ENCODE data around the gene OLFML2B.

GRCh38 chr1:162021124-162021523 is 2.5 kb downstream of the OLFML2B start:
- TF ChIP-seq CTCF (conservative IDR thresholded peaks at IDR 0.05 in 1 of 2, IDR thresholded peaks at IDR 0.05 in 1 of 2; ENCODE audit: low read depth in 1 of 2, low read length in 2 of 2) (no peak), EZH2 (IDR thresholded peaks at IDR 0.05; ENCODE audit: low read length, missing control alignments) (no peak)
